ENCODE results near the gene MRPL44. TPM values are rescaled to one million over a fixed set of nuclear protein-coding genes. Genes with fewer than 3 reads are reported as not detected.
A peak's percentile ranks its signal among the peaks of the same experiment; 100 is the strongest.

The MRPL44 gene
- total RNA-seq, 1 experiment from 2014 or later: 66.4 TPM

DNA sequence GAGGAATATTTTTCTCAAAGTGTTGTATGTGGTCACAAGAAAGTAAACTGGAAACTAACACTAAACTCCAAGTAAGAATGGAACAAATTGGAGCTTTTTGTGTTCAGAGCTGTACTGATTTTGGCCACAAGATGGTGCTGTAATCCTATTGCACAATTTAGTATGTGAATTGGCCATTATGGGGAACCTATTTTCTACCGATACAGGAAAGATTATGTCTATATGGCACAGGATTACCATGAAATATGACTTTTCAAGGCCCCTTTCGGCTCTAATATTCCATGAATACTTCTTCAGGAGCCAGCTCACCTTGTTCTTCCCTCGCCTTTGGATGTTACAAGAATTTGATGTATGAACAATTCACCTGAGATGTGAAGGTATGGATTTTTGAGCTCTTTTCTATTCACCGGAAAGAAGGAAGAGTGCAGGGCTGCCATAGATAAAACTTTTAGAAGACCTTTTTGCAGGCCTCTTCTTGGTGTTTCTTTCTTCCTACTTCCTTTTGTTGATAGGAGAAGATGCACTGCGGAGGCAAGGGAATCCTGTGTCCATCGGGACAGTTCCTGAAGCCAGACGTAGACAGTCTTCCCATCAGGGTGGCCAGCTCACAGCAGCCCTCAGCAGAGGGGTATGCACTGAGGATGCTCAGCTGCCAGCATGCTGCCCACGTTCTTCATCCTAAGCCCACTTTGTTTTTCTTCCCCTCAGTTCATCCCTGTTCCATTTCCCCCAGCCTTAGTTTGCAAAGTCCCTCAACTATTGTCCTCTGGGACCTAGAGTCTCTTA is 13.3 kb downstream of the MRPL44 start:
- CTCF ChIA-PET: interaction anchor here (0.5 to 3.2 kb wide), 28 partner anchors 9 to 1697 kb away, joined by 3 to 53 read pairs (median 4); partner anchors contain the start of gene MRPL44
- TF ChIP-seq, protein P1, sequence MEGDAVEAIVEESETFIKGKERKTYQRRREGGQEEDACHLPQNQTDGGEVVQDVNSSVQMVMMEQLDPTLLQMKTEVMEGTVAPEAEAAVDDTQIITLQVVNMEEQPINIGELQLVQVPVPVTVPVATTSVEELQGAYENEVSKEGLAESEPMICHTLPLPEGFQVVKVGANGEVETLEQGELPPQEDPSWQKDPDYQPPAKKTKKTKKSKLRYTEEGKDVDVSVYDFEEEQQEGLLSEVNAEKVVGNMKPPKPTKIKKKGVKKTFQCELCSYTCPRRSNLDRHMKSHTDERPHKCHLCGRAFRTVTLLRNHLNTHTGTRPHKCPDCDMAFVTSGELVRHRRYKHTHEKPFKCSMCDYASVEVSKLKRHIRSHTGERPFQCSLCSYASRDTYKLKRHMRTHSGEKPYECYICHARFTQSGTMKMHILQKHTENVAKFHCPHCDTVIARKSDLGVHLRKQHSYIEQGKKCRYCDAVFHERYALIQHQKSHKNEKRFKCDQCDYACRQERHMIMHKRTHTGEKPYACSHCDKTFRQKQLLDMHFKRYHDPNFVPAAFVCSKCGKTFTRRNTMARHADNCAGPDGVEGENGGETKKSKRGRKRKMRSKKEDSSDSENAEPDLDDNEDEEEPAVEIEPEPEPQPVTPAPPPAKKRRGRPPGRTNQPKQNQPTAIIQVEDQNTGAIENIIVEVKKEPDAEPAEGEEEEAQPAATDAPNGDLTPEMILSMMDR (conservative IDR thresholded peaks at IDR 0.05): peak; percentile 100
- TF ChIP-seq EZH2 (IDR thresholded peaks at IDR 0.05; ENCODE audit: low read depth): no peak

GRCh38 chr2:223971731-223972130 is 14.5 kb downstream of the MRPL44 start:
- Histone ChIP-seq H3K4me3 (no peak overlapping the region), H3K4me2 (no peak overlapping the region), H3K27ac (no peak overlapping the region), H3K27me3 (ENCODE audit: insufficient read depth, low read depth) (no peaks in the 10 kb centered on the region), H2AFZ (no peak overlapping the region), H3K36me3 (ENCODE audit: low read depth) (peaks cover 9% of the 10 kb centered on the region), H3K9me2 (ENCODE audit: insufficient read depth) (no peaks in the 10 kb centered on the region), H3K9me3 (ENCODE audit: insufficient read depth, low read depth) (no peaks in the 10 kb centered on the region), H3K4me1 (replicated peaks; ENCODE audit: insufficient read depth) (no peaks in the 10 kb centered on the region), H3K79me2 (ENCODE audit: low read depth) (no peaks in the 10 kb centered on the region), H4K20me1 (ENCODE audit: insufficient read depth) (no peaks in the 10 kb centered on the region), H3F3A (ENCODE audit: insufficient read depth, low read depth) (peaks cover 24% of the 10 kb centered on the region)
- no TSS peak for BruUV-seq (replicated peaks)
- DNase-seq: no peak
- intact Hi-C loops (cut with micrococcal nuclease; ENCODE audit: unreplicated experiment): loop anchor here (2.0 to 10.0 kb wide), 3 partner anchors 477 to 1033 kb away; no protein-coding TSS in a partner anchor
- ChIA-PET POLR2A (ENCODE audit: unreplicated experiment) (interaction anchor here (0.6 kb wide), 1 partner anchor 98 kb away, joined by 3 read pairs; no protein-coding TSS in a partner anchor), CTCF (interaction anchor here (0.6 to 3.2 kb wide), 5 partner anchors 133 to 989 kb away, joined by 3 to 53 read pairs (median 4); no protein-coding TSS in a partner anchor)
- TF ChIP-seq, protein P1 (conservative IDR thresholded peaks at IDR 0.05): no peak
- TF ChIP-seq EZH2 (IDR thresholded peaks at IDR 0.05; ENCODE audit: low read depth): no peak

More for the DNA sequence above, 13.3 kb downstream of the MRPL44 start:
- Histone ChIP-seq H3K4me3 (no peak overlapping the region), H3K36me3 (ENCODE audit: low read depth) (peaks cover 20% of the 10 kb centered on the region), H3K9me2 (ENCODE audit: insufficient read depth) (no peaks in the 10 kb centered on the region), H4K20me1 (ENCODE audit: insufficient read depth) (no peaks in the 10 kb centered on the region), H3K4me1 (replicated peaks; ENCODE audit: insufficient read depth) (no peaks in the 10 kb centered on the region), H3K27me3 (ENCODE audit: insufficient read depth, low read depth) (no peaks in the 10 kb centered on the region), H3K9me3 (ENCODE audit: insufficient read depth, low read depth) (no peaks in the 10 kb centered on the region), H3K4me2 (no peak overlapping the region), H3F3A (ENCODE audit: insufficient read depth, low read depth) (peaks cover 24% of the 10 kb centered on the region), H2AFZ (peak overlapping the region; percentile 32; the same call in 1 of the 2 replicates), H3K27ac (no peak overlapping the region), H3K79me2 (ENCODE audit: low read depth) (no peaks in the 10 kb centered on the region)
- POLR2A ChIA-PET (ENCODE audit: unreplicated experiment): no interaction called here
- no TSS peak for BruUV-seq (replicated peaks)
- DNase-seq: peak; percentile 64 to 65
- intact Hi-C loops (cut with micrococcal nuclease; ENCODE audit: unreplicated experiment): loop anchor here (1.0 to 10.0 kb wide), 8 partner anchors 68 to 1690 kb away; no protein-coding TSS in a partner anchor

DNA sequence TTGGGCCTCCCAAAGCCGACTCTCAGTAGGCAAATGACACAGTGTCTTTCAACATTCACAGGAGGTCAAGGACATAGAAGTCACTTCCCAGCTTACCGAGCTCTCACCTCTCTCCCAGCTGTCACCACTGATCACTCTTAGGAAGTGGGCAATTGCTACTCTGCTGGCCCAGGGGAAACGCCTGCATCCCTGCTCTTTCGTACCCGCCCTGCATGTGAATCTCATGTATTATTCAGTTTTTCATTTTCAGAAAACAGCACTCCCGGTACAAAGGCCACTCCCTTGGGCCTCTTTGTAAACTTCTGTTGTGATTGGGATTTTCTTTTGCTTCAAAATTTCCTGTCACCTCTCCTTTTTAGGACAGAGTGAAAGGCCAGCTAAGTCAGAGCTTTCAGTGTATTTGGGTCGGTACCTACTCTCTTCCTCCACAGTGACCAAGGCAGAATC is 15.4 kb downstream of the MRPL44 start:
- H3K4me2 ChIP-seq: no peak overlapping the region
- H3K79me2 ChIP-seq (ENCODE audit: low read depth): no peaks in the 10 kb centered on the region
- no peaks in the 10 kb centered on the region for H3K27me3 ChIP-seq (ENCODE audit: insufficient read depth, low read depth)
- no peak for DNase-seq
- H4K20me1 ChIP-seq (ENCODE audit: insufficient read depth): no peaks in the 10 kb centered on the region
- CTCF ChIA-PET: no interaction called here
- H3K27ac ChIP-seq: no peak overlapping the region
- H2AFZ ChIP-seq: no peak overlapping the region
- peaks cover 18% of the 10 kb centered on the region for H3F3A ChIP-seq (ENCODE audit: insufficient read depth, low read depth)
- H3K36me3 ChIP-seq (ENCODE audit: low read depth): no peaks in the 10 kb centered on the region
- no peak overlapping the region for H3K4me3 ChIP-seq
- no peaks in the 10 kb centered on the region for H3K9me2 ChIP-seq (ENCODE audit: insufficient read depth)
- intact Hi-C loops (cut with micrococcal nuclease; ENCODE audit: unreplicated experiment): loop anchor here (10.0 kb wide), 1 partner anchor 1032 kb away; no protein-coding TSS in a partner anchor
- H3K4me1 ChIP-seq (replicated peaks; ENCODE audit: insufficient read depth): no peaks in the 10 kb centered on the region
- POLR2A ChIA-PET (ENCODE audit: unreplicated experiment): no interaction called here
- no peaks in the 10 kb centered on the region for H3K9me3 ChIP-seq (ENCODE audit: insufficient read depth, low read depth)
- TF ChIP-seq EZH2 (IDR thresholded peaks at IDR 0.05; ENCODE audit: low read depth): no peak
- TF ChIP-seq, protein P1 (conservative IDR thresholded peaks at IDR 0.05): no peak
- BruUV-seq (replicated peaks): no TSS peak

Measured in PC-9 (cell line).